IPS DF 6.9 (cell line): Measurements from ENCODE around the gene PDZD2.

Source experiments
- DNase-seq: peaks from one replicate; pipeline ENCODE4 v3.0.0-alpha.2; 2013; ENCODE audit warnings: low read depth, low spot score
- H3K27ac ChIP-seq: one replicate; pipeline ENCODE4 v1.5.1; 2013; ENCODE audit warnings: low read length, control low read depth
- H3K27me3 ChIP-seq: 2 replicates; pipeline ENCODE4 v1.6.1; 2013; ENCODE audit warnings: mild to moderate bottlenecking, low read length; ENCODE audit not compliant: control insufficient read depth, insufficient read depth
- H3K36me3 ChIP-seq: 2 replicates; pipeline ENCODE4 v1.6.1; 2013; ENCODE audit warnings: low read length; ENCODE audit not compliant: control insufficient read depth, insufficient read depth
- H3K4me1 ChIP-seq: 2 replicates; pipeline ENCODE4 v1.6.1; 2013; ENCODE audit warnings: low read length; ENCODE audit not compliant: control insufficient read depth, insufficient read depth
- H3K4me3 ChIP-seq: 2 replicates; pipeline ENCODE4 v1.5.1; 2013; ENCODE audit warnings: mild to moderate bottlenecking, low read length
- H3K9me3 ChIP-seq: 2 replicates; pipeline ENCODE4 v1.6.1; 2013; ENCODE audit warnings: low read length, inconsistent platforms; ENCODE audit not compliant: control insufficient read depth, insufficient read depth
- WGBS: extraction: QIAGEN DNeasy Blood & Tissue Kit; methylation state at CpG from one replicate; pipeline ENCODE4 v1.1.7; 2013; ENCODE audit warnings: mixed read lengths, missing lambda C conversion rate; ENCODE audit not compliant: insufficient read length, insufficient coverage; 5-methylcytosine and 5-hydroxymethylcytosine counted together

PDZD2 gene

DNA sequence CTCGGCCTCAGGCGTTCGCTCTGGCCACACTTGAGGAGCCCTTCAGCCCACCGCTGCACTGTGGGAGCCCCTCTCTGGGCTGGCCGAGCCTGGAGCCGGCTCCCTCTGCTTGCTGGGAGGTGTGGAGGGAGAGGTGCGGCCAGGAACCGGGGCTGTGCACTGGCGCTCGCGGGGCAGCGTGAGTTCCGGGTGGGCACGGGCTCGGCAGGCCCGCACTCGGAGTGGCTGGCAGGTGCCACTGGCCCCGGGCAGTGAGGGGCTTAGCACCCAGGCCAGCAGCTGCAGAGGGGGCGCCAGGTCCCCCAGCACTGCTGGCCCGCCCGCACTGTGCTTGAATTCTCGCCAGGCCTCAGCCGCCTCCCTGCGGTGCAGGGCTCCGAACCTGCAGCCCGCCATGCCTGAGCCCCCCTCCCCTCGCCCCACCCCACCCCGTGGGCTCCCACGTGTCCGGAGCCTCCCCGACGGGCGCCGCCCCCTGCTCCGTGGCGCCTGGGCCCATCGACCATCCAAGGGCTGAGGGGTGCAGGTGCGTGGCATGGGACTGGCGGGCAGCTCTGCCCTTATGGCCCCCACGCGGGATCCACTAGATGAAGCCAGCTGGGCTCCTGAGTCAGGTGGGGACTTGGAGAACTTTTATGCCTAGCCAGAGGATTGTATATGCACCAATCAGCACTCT, 138.2 kb downstream of the PDZD2 start:
- Histone ChIP-seq H3K27ac (no peak overlapping the region), H3K9me3 (no peaks in the 10 kb centered on the region), H3K27me3 (no peaks in the 10 kb centered on the region), H3K4me1 (no peaks in the 10 kb centered on the region), H3K4me3 (no peak overlapping the region), H3K36me3 (0 out of 2 replicates have a peak, but pooled peaks cover 2% of the 10 kb centered on the region)
- DNase-seq, result no peak
- WGBS, result no CpG with 5 or more reads among the region's 41 CpGs

GRCh38 chr5:31781772-31782171, 142.8 kb downstream of the PDZD2 start:
- H3K27ac ChIP-seq, result no peak overlapping the region
- H3K36me3 ChIP-seq, result 0 out of 2 replicates have a peak, but pooled peaks cover 2% of the 10 kb centered on the region
- WGBS, result no CpG with 5 or more reads among the region's 5 CpGs
- no peaks in the 10 kb centered on the region for H3K4me1 ChIP-seq
- no peaks in the 10 kb centered on the region for H3K27me3 ChIP-seq
- DNase-seq, result no peak
- H3K4me3 ChIP-seq, result no peak overlapping the region
- H3K9me3 ChIP-seq, result no peaks in the 10 kb centered on the region

DNA sequence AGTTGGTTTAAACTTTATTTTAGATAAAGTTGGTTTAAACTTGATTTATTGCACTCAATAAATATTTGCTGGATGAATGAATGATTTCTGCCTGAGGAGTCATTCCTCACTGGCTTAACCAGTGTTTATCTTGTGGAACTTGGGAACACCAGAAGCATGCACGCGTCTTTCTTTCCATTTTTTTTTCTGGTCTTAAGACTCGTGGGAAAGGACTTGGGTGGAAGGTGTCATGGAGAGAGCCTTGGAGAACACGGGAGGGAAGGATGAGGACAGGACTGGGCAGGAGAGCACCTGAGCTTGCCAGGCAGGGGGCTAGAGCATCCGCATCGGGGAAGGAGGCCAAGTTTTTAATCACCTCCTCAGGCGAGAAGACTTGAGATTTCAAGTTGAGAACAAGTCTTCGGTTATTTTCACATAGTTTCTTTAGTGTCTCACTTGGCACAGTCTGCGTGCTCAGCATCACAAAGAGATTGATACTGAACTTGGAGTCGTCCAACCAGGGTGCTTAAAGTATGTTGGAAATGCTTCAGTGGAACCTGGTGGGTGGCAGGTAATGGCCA, 144.2 kb downstream of the PDZD2 start:
- H3K4me3 ChIP-seq, result no peak overlapping the region
- WGBS, result no CpG with 5 or more reads among the region's 10 CpGs
- DNase-seq, result no peak
- 0 out of 2 replicates have a peak, but pooled peaks cover 2% of the 10 kb centered on the region for H3K36me3 ChIP-seq
- no peaks in the 10 kb centered on the region for H3K4me1 ChIP-seq
- H3K27ac ChIP-seq, result no peak overlapping the region
- H3K27me3 ChIP-seq, result no peaks in the 10 kb centered on the region
- no peaks in the 10 kb centered on the region for H3K9me3 ChIP-seq

DNA sequence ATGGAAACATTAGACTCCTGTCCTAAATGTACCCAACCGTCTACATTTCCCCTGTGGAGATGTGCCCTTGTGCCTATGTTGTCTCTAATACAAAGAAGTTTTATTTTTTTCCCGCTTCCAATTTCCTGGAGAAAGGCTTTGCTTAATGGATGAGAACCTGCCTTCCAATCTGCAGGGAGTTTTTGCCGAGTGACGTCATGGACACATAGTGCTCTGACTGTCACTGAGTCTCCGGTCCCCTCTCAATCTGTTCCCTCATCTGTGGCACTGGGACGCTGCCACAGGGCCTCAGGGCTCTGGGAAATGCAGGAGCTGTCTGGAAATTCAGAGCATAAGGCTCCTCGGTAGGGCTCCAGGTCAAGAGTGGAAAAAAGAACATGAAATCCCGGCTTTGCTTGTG, 144.8 kb downstream of the PDZD2 start:
- H3K4me3 ChIP-seq, result no peak overlapping the region
- DNase-seq, result no peak
- no peak overlapping the region for H3K27ac ChIP-seq
- H3K27me3 ChIP-seq, result no peaks in the 10 kb centered on the region
- no peaks in the 10 kb centered on the region for H3K9me3 ChIP-seq
- no CpG with 5 or more reads among the region's 8 CpGs for WGBS
- no peaks in the 10 kb centered on the region for H3K4me1 ChIP-seq
- H3K36me3 ChIP-seq, result 0 out of 2 replicates have a peak, but pooled peaks cover 2% of the 10 kb centered on the region

GRCh38 chr5:31786090-31786631, 147.2 kb downstream of the PDZD2 start:
- Histone ChIP-seq H3K4me3 (no peak overlapping the region), H3K27me3 (no peaks in the 10 kb centered on the region), H3K36me3 (no peaks in the 10 kb centered on the region), H3K4me1 (no peaks in the 10 kb centered on the region), H3K27ac (no peak overlapping the region), H3K9me3 (no peaks in the 10 kb centered on the region)
- no peak for DNase-seq
- no CpG with 5 or more reads among the region's 3 CpGs for WGBS

GRCh38 chr5:31794009-31794408, 155.1 kb downstream of the PDZD2 start:
- Histone ChIP-seq H3K27ac (no peak overlapping the region), H3K36me3 (no peaks in the 10 kb centered on the region), H3K4me3 (no peak overlapping the region), H3K9me3 (no peaks in the 10 kb centered on the region), H3K27me3 (no peaks in the 10 kb centered on the region), H3K4me1 (no peaks in the 10 kb centered on the region)
- DNase-seq, result no peak
- no CpG with 5 or more reads among the region's 2 CpGs for WGBS

DNA sequence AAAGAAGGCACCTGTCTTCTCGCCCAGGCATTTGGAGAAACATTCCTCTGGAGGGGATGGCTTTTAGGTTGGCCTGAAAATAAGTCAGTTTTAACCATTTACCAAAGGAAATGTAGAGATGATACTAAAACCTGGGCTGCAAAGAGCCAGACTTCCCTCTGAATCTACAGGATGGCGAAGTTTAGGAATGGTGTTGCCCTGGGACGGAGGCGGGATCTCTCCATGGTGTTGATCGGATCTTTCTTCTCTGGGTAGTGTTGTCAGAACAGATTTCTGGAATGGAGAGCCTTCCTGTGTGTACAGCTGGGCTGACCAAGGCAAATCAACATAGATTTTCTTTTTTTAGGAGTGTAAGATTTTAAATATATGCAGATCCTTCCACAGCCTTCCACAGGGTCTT, 159.2 kb downstream of the PDZD2 start:
- WGBS, result no CpG with 5 or more reads among the region's 5 CpGs
- Histone ChIP-seq H3K27ac (no peak overlapping the region), H3K4me1 (no peaks in the 10 kb centered on the region), H3K27me3 (no peaks in the 10 kb centered on the region), H3K9me3 (no peaks in the 10 kb centered on the region), H3K36me3 (no peaks in the 10 kb centered on the region), H3K4me3 (no peak overlapping the region)
- no peak for DNase-seq

- no peak for DNase-seq
- Histone ChIP-seq H3K4me1 (no peaks in the 10 kb centered on the region), H3K4me3 (no peak overlapping the region), H3K9me3 (no peaks in the 10 kb centered on the region), H3K36me3 (no peaks in the 10 kb centered on the region), H3K27ac (no peak overlapping the region), H3K27me3 (no peaks in the 10 kb centered on the region)
- WGBS, result no CpG with 5 or more reads among the region's 1 CpG
Observed at GRCh38 chr5:31800351-31800750, 161.4 kb downstream of the PDZD2 start.

DNA sequence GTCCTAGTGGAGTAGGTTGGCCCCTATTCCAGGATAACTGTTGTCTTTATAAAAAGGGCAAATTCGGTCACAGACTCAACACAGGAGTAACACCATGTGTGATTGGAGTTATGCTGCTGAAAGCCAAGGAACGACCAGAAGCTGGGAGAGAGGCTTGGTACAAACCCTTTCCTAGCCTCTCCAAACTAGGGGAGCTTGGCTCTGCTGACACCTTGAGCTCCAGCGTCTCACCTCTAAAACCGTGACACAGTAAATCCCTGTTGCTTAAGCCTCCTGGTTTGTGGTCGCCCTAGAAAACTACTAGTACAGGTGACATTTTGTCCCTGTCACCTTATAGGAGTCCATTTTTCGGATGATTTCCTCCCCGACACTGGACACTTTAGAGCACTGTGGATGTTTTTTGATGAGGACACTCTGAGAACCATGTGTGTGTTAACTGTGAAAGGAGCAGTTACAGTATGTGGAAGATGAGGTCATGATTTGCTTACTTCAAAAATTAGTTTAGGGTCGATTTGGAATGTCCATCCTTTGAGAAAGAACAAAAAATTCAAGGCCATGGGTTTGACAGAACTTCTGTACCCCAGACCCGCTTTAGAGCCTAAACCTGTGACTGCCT, 167.0 kb downstream of the PDZD2 start:
- Histone ChIP-seq H3K9me3 (no peaks in the 10 kb centered on the region), H3K4me3 (no peak overlapping the region), H3K36me3 (no peaks in the 10 kb centered on the region), H3K27ac (no peak overlapping the region), H3K4me1 (no peaks in the 10 kb centered on the region), H3K27me3 (no peaks in the 10 kb centered on the region)
- no peak for DNase-seq
- no CpG with 5 or more reads among the region's 9 CpGs for WGBS

DNA sequence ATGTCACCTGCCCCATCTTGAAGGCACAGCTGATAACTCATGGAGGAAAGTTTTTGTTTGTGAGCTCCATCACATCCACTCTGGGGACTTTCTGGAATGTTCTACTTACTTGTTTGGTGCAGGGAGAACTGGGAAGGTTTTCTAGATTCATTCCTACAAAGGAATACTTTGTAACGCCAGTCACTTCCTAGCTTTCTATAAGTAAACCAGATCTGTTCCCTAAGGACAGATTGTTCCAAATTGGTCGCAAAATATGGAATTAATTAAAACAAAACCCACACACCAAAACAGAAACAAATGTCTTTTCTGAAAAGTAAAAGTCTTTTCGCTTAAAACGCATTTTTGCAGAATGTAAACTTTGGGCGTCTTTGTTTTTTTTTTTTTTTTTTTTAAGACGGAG, 167.6 kb downstream of the PDZD2 start:
- no peak for DNase-seq
- Histone ChIP-seq H3K9me3 (no peaks in the 10 kb centered on the region), H3K4me1 (no peaks in the 10 kb centered on the region), H3K36me3 (no peaks in the 10 kb centered on the region), H3K27ac (no peak overlapping the region), H3K4me3 (no peak overlapping the region), H3K27me3 (no peaks in the 10 kb centered on the region)
- 100% methylated on average over 2 of the region's 6 CpGs for WGBS
